ENCODE measurements around the gene KRTAP1-5. TPM values are rescaled to one million over a fixed set of nuclear protein-coding genes. Genes with fewer than 3 reads are reported as not detected.

The KRTAP1-5 gene
- total and polyA plus RNA-seq, 2 experiments from 2014 or later, result not detected

DNA sequence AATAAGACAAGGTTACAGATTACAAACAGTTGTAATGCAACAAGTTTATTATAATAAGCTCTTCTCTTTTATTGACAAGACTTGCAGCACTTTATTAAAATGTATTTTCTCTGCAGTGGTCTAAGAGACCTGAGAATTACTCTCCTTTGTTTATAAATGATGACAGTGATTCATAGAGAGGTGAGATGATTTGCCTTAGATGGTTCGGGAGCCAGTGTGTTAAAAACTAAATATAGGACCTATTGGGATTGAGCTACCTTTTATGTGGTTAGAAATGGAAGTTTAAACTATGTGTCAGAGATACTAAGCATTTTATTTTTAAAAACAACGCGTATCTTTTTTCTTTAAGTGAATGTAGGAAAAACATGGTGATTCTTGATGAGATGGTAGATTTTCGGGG is 30.2 kb downstream of the KRTAP1-5 start:
- 0 out of 2 replicates have a peak, but pooled peaks cover 4% of the 10 kb centered on the region for H3K9me2 ChIP-seq (ENCODE audit: insufficient read depth)
- no peak for DNase-seq (ENCODE audit: low spot score)

More for the DNA sequence above, 30.2 kb downstream of the KRTAP1-5 start:
- Mint-ChIP-seq H3K4me1 (peaks cover 4% of the 10 kb centered on the region; the same call in 2 of the 3 replicates), H3K36me3 (ENCODE audit: low read depth) (no peaks in the 10 kb centered on the region), H3K4me3 (no peak overlapping the region), H3K9me3 (no peaks in the 10 kb centered on the region), H3K27me3 (ENCODE audit: insufficient read depth, low read depth, poor library complexity) (no peaks in the 10 kb centered on the region), H3K27ac (no peak overlapping the region)
- H3F3A ChIP-seq (replicated peaks; ENCODE audit: low read depth), result no peaks in the 10 kb centered on the region
- no peak overlapping the region for H3K27ac ChIP-seq (ENCODE audit: low read depth)
- H2AFZ ChIP-seq, result no peak overlapping the region
- H4K20me1 ChIP-seq (replicated peaks; ENCODE audit: insufficient read depth), result no peaks in the 10 kb centered on the region
- no peaks in the 10 kb centered on the region for H3K27me3 ChIP-seq (ENCODE audit: insufficient read depth)
- no peak overlapping the region for H3K4me2 ChIP-seq
- H3K4me3 ChIP-seq, result no peak overlapping the region
- no peaks in the 10 kb centered on the region for H3K36me3 ChIP-seq (ENCODE audit: insufficient read depth)
- H3K79me2 ChIP-seq (replicated peaks; ENCODE audit: insufficient read depth), result no peaks in the 10 kb centered on the region
- no peaks in the 10 kb centered on the region for H3K4me1 ChIP-seq (ENCODE audit: insufficient read depth)
- ATAC-seq, result no peak
- TF ChIP-seq EZH2 (IDR thresholded peaks at IDR 0.05; ENCODE audit: low read depth, unreplicated experiment) (no peak), EZH2phosphoT487 (IDR thresholded peaks at IDR 0.05; ENCODE audit: unreplicated experiment) (no peak), JUNB (IDR thresholded peaks at IDR 0.05; ENCODE audit: unreplicated experiment) (no peak), STAT1 (IDR thresholded peaks at IDR 0.05; ENCODE audit: unreplicated experiment) (no peak), ZNF331 (CRISPR knock-in tag; IDR thresholded peaks at IDR 0.05; ENCODE audit: low read depth) (no peak), POLR2AphosphoS5 (IDR thresholded peaks at IDR 0.05; ENCODE audit: low read depth) (no peak), NANOG (IDR thresholded peaks at IDR 0.05; ENCODE audit: borderline replicate concordance) (no peak), ZNF114 (CRISPR knock-in tag; IDR thresholded peaks at IDR 0.05) (no peak), CREB1 (CRISPR knock-in tag; IDR thresholded peaks at IDR 0.05; ENCODE audit: low read depth) (no peak)
- TF ChIP-seq, protein P1, sequence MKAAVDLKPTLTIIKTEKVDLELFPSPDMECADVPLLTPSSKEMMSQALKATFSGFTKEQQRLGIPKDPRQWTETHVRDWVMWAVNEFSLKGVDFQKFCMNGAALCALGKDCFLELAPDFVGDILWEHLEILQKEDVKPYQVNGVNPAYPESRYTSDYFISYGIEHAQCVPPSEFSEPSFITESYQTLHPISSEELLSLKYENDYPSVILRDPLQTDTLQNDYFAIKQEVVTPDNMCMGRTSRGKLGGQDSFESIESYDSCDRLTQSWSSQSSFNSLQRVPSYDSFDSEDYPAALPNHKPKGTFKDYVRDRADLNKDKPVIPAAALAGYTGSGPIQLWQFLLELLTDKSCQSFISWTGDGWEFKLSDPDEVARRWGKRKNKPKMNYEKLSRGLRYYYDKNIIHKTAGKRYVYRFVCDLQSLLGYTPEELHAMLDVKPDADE (IDR thresholded peaks at IDR 0.05), result no peak
- TF ChIP-seq, protein P2, sequence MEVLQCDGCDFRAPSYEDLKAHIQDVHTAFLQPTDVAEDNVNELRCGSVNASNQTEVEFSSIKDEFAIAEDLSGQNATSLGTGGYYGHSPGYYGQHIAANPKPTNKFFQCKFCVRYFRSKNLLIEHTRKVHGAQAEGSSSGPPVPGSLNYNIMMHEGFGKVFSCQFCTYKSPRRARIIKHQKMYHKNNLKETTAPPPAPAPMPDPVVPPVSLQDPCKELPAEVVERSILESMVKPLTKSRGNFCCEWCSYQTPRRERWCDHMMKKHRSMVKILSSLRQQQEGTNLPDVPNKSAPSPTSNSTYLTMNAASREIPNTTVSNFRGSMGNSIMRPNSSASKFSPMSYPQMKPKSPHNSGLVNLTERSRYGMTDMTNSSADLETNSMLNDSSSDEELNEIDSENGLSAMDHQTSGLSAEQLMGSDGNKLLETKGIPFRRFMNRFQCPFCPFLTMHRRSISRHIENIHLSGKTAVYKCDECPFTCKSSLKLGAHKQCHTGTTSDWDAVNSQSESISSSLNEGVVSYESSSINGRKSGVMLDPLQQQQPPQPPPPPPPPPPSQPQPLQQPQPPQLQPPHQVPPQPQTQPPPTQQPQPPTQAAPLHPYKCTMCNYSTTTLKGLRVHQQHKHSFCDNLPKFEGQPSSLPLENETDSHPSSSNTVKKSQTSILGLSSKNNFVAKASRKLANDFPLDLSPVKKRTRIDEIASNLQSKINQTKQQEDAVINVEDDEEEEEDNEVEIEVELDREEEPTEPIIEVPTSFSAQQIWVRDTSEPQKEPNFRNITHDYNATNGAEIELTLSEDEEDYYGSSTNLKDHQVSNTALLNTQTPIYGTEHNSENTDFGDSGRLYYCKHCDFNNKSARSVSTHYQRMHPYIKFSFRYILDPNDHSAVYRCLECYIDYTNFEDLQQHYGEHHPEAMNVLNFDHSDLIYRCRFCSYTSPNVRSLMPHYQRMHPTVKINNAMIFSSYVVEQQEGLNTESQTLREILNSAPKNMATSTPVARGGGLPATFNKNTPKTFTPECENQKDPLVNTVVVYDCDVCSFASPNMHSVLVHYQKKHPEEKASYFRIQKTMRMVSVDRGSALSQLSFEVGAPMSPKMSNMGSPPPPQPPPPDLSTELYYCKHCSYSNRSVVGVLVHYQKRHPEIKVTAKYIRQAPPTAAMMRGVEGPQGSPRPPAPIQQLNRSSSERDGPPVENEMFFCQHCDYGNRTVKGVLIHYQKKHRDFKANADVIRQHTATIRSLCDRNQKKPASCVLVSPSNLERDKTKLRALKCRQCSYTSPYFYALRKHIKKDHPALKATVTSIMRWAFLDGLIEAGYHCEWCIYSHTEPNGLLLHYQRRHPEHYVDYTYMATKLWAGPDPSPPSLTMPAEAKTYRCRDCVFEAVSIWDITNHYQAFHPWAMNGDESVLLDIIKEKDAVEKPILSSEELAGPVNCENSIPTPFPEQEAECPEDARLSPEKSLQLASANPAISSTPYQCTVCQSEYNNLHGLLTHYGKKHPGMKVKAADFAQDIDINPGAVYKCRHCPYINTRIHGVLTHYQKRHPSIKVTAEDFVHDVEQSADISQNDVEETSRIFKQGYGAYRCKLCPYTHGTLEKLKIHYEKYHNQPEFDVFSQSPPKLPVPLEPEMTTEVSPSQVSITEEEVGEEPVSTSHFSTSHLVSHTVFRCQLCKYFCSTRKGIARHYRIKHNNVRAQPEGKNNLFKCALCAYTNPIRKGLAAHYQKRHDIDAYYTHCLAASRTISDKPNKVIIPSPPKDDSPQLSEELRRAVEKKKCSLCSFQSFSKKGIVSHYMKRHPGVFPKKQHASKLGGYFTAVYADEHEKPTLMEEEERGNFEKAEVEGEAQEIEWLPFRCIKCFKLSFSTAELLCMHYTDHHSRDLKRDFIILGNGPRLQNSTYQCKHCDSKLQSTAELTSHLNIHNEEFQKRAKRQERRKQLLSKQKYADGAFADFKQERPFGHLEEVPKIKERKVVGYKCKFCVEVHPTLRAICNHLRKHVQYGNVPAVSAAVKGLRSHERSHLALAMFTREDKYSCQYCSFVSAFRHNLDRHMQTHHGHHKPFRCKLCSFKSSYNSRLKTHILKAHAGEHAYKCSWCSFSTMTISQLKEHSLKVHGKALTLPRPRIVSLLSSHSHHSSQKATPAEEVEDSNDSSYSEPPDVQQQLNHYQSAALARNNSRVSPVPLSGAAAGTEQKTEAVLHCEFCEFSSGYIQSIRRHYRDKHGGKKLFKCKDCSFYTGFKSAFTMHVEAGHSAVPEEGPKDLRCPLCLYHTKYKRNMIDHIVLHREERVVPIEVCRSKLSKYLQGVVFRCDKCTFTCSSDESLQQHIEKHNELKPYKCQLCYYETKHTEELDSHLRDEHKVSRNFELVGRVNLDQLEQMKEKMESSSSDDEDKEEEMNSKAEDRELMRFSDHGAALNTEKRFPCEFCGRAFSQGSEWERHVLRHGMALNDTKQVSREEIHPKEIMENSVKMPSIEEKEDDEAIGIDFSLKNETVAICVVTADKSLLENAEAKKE (CRISPR knock-in tag; IDR thresholded peaks at IDR 0.05), result no peak
- TF ChIP-seq, protein P3, sequence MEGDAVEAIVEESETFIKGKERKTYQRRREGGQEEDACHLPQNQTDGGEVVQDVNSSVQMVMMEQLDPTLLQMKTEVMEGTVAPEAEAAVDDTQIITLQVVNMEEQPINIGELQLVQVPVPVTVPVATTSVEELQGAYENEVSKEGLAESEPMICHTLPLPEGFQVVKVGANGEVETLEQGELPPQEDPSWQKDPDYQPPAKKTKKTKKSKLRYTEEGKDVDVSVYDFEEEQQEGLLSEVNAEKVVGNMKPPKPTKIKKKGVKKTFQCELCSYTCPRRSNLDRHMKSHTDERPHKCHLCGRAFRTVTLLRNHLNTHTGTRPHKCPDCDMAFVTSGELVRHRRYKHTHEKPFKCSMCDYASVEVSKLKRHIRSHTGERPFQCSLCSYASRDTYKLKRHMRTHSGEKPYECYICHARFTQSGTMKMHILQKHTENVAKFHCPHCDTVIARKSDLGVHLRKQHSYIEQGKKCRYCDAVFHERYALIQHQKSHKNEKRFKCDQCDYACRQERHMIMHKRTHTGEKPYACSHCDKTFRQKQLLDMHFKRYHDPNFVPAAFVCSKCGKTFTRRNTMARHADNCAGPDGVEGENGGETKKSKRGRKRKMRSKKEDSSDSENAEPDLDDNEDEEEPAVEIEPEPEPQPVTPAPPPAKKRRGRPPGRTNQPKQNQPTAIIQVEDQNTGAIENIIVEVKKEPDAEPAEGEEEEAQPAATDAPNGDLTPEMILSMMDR (conservative IDR thresholded peaks at IDR 0.05; ENCODE audit: low read depth in 2 of 2), result no peak
- TF ChIP-seq, protein P4, sequence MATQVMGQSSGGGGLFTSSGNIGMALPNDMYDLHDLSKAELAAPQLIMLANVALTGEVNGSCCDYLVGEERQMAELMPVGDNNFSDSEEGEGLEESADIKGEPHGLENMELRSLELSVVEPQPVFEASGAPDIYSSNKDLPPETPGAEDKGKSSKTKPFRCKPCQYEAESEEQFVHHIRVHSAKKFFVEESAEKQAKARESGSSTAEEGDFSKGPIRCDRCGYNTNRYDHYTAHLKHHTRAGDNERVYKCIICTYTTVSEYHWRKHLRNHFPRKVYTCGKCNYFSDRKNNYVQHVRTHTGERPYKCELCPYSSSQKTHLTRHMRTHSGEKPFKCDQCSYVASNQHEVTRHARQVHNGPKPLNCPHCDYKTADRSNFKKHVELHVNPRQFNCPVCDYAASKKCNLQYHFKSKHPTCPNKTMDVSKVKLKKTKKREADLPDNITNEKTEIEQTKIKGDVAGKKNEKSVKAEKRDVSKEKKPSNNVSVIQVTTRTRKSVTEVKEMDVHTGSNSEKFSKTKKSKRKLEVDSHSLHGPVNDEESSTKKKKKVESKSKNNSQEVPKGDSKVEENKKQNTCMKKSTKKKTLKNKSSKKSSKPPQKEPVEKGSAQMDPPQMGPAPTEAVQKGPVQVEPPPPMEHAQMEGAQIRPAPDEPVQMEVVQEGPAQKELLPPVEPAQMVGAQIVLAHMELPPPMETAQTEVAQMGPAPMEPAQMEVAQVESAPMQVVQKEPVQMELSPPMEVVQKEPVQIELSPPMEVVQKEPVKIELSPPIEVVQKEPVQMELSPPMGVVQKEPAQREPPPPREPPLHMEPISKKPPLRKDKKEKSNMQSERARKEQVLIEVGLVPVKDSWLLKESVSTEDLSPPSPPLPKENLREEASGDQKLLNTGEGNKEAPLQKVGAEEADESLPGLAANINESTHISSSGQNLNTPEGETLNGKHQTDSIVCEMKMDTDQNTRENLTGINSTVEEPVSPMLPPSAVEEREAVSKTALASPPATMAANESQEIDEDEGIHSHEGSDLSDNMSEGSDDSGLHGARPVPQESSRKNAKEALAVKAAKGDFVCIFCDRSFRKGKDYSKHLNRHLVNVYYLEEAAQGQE (IDR thresholded peaks at IDR 0.05; ENCODE audit: unreplicated experiment), result no peak

All from GM23338 (cell line).